ENCODE results near the gene UNC50.

The UNC50 gene

DNA sequence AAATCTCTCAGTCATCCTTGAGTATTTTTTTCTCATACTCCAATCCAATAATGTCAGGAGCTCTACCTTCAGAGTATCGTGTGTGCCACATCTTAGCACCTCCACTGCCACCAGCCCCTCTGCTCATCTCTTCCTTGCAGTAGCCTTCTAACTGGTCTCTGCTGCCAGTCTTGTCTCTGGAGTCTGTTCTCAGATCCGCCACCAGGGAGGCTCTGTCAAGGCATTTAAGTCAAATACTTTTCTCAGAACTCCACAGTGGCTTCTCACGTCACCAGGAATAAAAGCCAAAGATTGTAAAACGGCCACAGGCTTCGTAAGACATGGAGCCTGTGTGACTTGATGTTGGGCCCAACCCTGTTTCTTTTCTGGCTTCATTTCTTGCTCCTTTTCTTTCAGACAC lies 7.1 kb downstream of the UNC50 start:
- DNase-seq: no peak

DNA sequence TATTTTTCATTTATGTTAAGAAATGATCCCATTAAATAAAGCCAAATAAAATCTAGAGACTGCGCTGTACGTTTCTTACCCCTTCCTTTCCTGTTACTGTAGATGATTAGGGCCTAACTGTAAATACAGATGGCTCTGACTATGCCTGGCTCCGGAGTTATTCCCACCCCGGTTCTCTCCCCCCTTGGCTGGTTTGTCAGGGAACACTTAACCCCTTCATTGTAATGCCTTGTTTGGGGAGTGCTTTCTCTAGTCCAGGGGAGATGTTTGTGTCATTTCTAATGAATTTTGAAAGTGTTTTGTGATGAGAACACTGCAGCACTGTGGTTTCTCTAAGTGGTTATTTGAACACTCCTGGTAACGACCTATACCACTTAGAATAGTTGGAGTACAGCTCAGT lies 8.8 kb downstream of the UNC50 start:
- no peak for DNase-seq

DNA sequence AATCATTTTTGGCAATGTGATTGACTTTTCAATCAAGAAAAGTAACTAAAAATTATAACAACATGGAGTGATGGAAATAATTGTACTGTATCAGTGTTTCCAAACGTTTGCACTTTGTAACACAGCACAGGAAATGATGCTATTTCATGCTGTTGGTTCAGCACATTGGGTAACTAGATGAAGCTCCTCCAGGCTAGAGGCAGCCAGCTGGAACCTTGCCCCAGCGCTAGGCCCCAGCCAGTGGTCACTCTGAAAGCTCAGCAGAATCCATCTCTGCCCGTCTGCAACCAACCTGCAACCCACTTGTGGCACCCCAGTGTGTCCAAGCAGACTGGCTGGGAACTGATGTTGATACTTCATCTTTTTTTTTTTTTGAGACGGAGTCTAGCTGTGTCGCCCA lies 15.3 kb downstream of the UNC50 start:
- DNase-seq: no peak

DNA sequence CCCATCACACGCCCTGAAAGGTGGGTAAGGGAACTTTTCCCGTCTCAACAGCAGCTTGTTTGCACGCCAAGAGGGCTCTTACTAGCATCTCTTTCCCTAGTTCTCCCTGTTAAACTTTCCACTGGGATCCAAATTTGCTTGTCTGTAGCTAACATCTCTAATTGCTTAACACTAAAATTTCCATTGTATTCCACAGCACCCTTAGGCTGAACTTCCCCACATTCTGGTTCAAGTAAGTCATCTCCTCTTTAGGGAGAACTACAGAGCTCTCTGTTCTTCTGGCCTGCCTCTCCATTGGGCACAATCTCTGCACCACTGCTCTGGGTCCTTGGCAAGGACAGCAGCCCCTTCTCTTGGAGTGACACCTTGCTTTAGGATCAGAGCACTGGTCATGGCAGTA lies 24.0 kb downstream of the UNC50 start:
- no peak for DNase-seq

DNA sequence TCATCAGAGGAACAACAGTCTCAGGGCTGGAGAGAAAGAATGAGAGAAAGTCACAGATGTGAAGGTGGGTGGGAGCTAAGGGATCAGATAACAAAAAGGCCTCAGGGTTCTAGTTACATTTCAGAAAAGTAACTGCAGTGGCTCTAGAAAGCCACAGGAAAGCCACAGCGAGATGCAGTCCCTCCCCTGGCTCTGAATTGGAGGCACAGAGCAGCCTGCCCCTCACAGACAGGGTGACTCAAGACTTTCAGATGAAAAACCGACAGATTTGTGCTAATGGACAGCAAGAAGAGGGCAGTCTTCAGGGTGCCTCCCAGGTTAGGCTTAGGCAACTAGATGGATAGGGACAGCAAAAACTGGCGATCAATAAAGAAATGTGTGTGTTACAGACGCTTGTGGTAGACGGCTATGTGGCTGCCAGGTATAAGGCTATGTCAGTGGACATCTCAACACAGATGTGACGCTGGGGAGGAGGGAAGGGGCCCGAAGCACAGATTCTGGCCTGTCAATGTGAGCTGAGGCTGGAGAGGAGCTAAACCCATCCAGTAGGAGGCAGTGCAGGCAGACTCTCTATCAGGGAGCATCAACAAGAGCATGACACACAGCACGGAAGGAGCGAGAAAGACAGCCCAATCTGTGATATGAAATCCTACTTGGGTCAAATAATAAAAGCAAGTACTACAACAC lies 26.2 kb downstream of the UNC50 start:
- DNase-seq: peak; percentile 62

DNA sequence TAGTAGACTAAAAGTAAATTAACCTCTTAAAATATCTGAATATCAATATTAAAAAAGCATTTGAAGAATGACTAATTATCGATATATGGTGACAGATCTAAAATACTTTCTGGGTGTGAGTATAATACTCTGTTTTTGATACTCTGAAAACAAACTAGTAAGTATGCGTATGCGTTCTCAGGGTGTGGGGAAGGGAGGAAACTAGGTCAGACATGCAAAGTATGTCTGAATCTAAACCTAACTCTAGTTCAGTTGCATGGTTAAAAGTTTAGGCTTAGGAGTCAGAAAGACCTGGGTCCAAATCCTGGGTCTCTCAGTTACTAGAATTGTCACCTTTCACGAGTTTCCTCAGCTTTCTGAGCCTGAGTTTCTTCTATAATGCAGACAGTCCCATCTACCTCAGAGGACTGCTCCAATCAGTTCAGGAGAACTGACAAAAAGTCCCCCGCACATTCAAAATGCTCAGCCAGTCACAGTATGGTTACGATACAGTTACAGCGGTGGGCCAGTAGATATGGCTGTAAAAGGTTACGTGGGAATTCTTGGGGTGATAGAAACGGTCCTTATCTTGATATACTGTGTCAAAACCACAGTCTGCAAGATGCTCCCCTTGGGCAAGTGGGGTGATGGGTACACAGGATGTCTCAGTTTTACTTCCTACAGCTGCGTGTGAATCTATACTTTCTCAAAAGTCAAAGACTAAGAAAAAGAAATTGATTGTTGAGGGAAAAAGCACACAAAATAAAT lies 29.2 kb downstream of the UNC50 start:
- peak; percentile 81 for DNase-seq

DNA sequence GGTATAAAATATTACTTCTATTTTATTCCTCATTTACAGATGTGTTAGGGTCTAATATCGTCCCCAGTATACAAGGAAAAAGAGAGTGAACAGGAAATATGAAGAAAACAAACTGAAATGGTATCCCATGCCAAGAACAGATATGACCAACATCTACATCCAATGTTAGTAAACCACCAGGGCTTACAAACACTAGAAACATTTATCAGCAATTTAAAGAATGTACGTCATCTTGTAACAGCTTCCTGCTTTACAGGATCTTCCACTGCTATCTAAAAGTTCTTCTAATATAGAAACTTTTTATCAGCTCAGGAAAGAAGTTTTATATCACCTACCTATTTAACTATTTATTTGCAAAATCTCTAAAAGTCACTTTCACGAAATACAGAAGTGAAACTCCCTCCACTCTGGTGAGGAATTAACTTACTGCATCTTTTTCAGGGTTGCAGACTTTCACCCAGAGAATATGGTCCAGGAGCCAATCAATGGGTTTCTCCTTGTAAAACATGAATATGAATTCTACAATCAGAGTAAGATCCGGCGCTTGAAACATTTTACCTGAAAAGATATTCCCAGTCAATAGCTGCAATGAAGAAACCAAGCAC lies 35.2 kb downstream of the UNC50 start:
- DNase-seq: no peak

DNA sequence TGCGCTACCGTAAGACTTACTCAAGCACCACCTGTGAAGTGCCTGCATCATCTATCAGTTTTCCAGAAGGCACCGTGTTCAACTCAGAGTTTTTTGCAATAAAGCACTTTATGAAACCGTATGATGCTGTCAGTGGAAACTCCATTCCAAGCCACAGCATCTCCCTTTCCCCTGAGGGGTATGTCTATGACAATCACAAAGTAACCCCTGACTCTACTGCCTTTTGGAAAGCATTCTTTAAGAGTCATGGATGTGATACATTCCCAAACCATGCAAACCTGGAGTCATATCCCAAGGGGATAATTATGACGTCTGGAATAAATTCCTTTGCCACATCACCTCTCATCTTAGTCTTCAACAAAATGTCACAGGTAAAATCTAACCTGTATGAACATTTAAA lies 39.2 kb downstream of the UNC50 start:
- DNase-seq: no peak

DNA sequence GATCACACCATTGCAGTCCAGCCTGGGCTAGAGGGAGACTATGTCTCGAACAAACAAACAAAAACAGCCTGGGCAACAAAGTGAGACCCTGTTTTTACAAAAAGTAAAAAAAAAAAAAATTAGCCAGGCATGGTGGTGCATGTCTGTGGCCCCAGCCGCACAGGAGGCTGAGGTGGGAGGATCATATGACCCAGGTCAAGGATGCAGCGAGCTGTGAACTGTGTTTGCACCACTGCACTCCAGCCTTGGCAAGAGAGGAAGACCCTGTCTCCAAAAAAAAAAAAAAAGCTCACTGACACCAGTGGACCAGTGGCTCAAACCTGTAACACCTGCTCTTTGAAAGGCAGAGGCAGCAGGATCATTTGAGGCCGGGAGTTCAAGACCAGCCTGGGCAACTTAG lies 40.1 kb downstream of the UNC50 start:
- DNase-seq: no peak

DNA sequence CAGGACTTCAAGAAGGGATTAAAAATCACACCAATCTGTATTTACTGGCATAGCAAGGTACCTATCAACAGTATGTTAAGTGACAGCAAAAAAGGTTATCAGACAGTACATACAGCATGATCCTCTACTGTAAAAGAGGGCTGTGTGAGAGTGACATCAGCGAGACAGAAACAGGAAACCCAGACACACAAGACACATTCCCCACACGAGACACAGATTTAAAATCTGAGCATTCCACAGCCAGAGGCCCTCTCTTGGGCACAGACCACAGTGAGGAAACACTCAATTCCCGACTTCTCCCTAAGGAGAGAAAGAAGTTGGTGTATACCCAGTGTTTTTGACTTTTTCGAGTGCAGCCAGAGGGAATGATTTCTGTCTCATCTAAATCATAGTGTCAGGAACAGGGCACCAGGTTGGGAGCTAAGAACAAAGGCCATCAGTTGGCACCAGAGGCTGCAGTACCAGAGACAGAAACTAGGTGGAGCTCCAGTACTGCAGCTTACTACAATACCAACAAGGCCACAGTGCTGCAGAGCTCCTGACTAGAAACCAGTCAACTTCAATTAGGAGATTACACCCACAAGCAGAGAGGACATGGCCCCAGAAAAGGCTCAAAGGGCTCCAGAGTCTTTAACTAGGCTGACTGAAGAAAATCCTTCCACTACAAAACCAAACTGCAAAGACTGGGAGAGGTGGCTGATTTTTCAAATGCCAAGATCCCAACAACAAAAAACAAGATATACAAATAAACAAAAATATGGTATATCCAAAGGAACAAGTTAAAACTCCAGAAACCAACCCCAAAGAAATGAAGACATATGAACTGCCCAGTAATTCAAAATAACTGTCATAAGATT lies 41.0 kb downstream of the UNC50 start:
- DNase-seq: peak; percentile 90

DNA sequence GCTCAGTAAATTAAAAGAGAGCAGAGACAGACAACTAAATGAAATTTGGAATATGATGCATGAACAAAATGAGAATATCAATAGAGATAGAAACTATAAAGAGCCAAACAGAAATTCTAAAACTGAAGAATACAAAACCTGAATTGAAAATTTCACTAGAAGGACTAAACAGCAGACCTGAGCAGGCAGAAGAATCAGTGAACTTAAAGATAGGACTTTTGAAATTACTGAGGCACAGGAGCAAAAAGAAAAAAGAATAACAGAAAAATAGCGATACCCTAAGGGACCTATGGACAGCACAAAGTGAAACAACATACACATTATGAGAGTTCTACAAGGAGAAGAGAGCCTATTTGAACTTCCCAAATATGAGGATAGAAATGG lies 41.6 kb downstream of the UNC50 start:
- DNase-seq: no peak

DNA sequence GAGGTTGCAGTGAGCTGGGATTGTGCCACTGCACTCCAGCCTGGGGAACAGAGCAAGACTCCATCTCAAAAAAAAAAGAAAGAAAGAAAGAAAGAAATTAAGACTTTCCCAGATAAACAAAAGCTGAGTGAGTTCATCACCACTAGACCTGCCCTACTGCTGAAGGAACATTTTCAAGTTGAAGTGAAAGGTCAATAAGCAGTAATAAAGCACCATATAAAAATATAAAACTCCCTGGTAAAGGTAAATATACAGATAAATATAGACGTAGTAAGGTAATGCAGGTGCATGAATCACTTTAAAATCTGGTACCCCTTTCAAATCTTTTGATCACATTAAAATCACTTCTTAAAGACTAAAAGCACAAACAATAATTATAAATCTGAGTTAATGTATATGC lies 42.6 kb downstream of the UNC50 start:
- DNase-seq: no peak

DNA sequence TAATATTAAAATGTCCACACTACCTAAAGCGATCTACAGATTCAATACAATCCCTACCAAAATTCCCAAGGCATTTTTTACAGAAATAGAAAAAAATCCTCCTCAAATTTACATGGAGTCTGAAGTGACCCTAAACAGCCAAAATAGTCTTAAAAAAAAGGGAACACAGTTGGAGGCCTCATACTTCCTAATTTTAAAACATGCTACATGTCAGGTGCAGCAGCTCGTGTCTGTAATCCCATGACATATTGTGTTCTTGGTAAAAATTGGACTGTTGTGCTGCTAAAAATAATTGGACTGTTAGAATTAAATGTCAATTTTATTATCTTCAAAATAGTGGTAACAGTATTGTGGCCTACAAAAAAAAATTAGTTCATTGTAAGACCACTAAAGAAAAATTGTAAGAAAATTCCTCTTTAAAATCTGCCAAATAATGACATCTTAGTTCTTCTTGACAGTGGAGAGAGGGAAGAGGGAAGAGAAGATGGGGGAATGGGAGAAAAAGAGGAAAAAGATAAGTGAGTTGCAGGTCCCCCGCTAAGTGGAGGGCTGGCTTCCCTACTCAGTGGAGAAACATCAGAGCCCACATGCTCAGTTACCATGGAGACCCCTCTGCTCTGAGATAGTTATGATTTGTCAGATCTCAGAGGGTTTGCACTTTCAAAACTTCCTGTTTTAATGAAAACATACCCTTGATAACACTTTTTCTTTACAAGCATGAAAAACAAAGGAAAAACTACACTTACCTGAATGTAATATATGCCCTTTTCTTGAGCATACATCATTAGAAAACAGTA lies 46.5 kb downstream of the UNC50 start:
- DNase-seq: peak; percentile 77

DNA sequence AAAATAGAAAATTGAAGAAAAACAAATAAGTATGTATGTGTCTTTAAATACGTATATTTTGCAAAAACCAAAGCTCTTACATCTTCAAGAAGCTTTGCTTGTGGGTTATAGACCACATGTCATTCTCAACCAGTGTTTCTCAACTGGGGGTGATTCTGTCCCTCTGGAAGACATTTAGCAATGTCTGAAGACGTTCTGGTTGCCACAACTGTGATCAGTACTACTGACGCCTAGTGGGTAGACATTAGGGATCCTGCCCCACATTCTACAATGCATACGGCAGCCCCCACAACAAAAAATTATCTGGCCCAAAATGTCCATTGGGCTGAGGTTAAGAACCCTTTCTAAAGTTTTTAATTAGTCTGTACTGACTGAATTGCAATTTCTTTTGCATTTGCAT lies 48.4 kb downstream of the UNC50 start:
- peak; percentile 63 for DNase-seq

DNA sequence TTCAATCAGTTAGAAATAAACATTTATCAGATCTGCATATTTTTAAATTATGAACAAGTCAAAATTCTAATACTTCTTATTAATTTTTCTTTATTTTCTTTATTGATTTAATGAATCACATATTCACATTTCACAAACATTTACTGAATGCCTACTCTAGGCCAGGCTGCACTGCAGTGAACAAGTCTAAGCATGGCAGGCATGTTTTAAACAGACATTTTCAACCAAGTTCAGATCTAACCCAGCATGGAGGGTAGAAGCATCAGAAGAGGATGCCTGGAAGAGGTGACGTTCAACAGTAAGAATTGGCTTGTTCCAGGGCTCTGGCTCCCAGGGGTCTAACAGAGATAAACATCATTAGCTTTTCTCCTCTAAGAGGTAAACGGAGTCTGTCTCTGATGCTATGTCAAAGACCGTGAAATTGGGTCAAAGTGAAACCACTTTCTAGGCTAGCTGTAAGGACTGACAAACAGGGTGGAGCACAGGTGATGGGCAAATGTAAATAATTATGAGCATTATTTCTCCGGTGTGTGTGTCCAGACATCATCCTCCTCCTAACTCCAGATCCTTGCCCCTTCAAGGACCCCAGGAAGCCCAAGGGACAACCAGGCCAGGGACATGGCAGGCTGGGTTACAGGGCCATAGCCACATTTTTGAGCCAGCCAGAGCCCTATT lies 50.6 kb downstream of the UNC50 start:
- peak; percentile 54 for DNase-seq

DNA sequence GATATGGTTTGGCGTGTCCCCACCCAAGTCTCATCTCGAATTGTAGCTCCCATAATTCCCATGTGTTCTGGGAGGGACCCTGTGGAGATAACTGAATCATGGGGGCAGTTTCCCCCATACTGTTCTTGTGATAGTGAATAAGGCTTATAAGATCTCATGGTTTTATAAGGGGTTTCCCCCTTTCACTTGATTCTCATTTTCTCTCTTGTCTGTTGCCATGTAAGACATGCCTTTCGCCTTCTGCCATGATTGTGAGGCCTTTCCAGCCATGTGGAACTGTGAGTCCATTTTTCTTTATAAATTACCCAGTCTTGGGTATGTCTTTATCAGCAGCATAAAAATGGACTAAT lies 51.1 kb downstream of the UNC50 start:
- DNase-seq: peak; percentile 53

DNA sequence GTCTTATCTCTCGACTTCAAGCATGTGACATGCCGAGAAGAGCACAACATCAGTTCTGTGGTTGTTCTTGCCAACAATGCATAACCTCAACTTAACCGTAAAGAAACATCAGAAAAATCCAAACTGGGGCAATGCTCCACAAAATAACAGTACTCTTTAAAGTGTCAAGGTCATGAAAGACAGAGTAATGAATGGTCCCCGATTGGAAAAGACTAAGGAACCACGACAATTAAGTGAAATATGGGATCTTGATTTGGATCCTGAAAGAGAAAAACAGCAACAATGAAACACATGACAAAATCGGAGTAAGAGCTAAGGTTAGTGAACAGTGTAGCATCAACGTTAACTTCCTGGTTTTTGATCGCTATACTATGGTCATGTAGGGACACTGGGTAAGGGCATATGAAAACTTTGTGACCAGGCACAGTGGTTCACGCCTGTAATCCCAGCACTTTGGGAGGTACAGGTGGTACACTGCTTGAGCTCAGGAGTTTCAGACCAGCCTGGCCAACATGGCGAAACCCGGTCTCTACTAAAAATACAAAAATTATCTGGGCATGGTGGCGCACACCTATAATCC lies 55.2 kb downstream of the UNC50 start:
- DNase-seq: peak; percentile 70

DNA sequence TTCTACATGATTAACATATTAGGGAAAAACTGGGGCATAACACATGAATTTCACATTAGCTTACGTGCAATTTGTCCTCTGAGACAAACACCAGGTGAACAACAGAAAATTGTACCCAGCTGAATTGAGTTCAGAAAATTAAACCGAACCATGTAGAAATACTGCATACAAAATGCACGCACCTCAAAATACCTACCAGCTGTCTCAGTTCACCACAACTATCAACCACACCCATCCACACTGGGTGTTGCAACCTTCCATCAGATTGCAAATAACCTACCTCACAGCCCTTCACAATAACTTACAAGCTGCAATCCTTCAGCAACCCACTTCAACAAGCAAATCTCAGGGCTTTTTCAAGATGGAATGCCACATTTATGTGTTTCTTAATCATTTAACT lies 55.9 kb downstream of the UNC50 start:
- DNase-seq: peak; percentile 71

DNA sequence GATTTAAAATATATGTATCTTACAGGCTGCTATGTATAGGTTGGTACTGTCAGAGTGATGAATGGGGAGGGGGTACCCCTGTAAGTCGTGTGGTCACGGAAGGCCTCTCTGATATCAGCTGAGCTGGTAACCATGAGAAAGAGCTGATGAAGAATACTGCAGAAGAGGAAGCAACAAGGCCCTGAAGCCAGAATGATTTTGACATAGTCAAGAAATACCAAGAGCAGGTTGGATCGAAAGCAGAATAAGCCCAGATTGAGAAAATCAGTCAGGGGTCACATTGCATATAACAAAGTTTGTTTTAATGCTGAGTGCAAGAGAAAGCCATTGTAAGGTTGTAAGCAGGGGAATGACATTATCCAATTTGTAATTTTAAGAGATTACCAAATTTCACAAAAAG lies 57.3 kb downstream of the UNC50 start:
- DNase-seq: no peak

Data from CD4-positive, alpha-beta T cell treated with Interleukin-17A for 1 hour (primary cell).